ENCODE measurements around the gene CCDC27.

GRCh38 chr1:3820316-3820715 lies 68.1 kb downstream of the CCDC27 start:
- TF ChIP-seq CTCF (IDR thresholded peaks at IDR 0.05) (no peak), SIN3A (IDR thresholded peaks at IDR 0.05; ENCODE audit: borderline replicate concordance, insufficient read depth, low read depth, low read length) (no peak), POLR2AphosphoS5 (IDR thresholded peaks at IDR 0.05; ENCODE audit: low read depth, low read length) (no peak), REST (IDR thresholded peaks at IDR 0.05; ENCODE audit: insufficient read depth in 1 of 2, low read depth in 2 of 2, low read length in 1 of 2) (no peak)
